ENCODE results near the gene COMMD2. TPM values are rescaled to one million over a fixed set of nuclear protein-coding genes. Genes with fewer than 3 reads are reported as not detected.

The COMMD2 gene
- total RNA-seq, 1 experiment from 2014 or later: 52.1 TPM

DNA sequence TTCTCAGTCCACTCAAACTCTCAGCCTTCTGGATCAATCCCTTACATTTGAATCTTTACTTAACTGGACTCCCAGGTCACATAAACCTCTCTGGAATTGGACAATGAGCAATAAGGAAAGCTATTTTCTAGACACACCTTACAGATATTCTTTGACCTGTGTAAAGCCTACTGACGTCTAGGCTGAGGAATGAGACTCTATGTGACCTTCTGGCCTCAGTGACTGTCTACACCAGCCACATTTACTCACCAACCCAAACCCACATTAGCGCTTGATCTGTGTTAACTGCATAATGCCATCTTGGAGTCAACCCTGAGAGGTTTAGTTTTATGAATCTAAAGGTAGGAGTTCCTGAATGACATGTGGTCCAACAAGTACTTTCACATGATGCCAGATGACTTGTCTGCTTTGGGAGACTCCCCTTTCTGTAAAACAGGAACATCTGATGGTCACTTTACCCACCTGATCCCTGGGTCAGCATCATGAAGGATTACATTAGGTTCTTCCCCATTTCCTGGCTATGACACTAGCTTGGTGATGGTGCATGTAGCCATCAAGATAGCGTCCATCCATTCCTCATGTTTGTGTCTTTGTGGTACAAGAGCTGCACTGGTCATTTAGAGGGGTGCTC, 11.4 kb upstream of the COMMD2 start:
- no peaks in the 10 kb centered on the region for H3K36me3 Mint-ChIP-seq
- no peaks in the 10 kb centered on the region for H3K4me1 Mint-ChIP-seq
- H3K9me3 Mint-ChIP-seq: no peaks in the 10 kb centered on the region
- no peak overlapping the region for H3K27ac Mint-ChIP-seq
- TF ChIP-seq CREB1 (CRISPR knock-in tag; IDR thresholded peaks at IDR 0.05) (no peak), SMAD4 (CRISPR knock-in tag; IDR thresholded peaks at IDR 0.05) (no peak), ZNF416 (CRISPR knock-in tag; IDR thresholded peaks at IDR 0.05) (no peak), PRRX2 (CRISPR knock-in tag; IDR thresholded peaks at IDR 0.05) (no peak), ZNF138 (CRISPR knock-in tag; conservative IDR thresholded peaks at IDR 0.05) (no peak), SP1 (CRISPR knock-in tag; conservative IDR thresholded peaks at IDR 0.05) (no peak), GTF2I (CRISPR knock-in tag; conservative IDR thresholded peaks at IDR 0.05) (no peak), ZNF671 (CRISPR knock-in tag; IDR thresholded peaks at IDR 0.05) (no peak), ZBTB21 (CRISPR knock-in tag; IDR thresholded peaks at IDR 0.05; ENCODE audit: borderline replicate concordance) (no peak)
- TF ChIP-seq, protein P1, sequence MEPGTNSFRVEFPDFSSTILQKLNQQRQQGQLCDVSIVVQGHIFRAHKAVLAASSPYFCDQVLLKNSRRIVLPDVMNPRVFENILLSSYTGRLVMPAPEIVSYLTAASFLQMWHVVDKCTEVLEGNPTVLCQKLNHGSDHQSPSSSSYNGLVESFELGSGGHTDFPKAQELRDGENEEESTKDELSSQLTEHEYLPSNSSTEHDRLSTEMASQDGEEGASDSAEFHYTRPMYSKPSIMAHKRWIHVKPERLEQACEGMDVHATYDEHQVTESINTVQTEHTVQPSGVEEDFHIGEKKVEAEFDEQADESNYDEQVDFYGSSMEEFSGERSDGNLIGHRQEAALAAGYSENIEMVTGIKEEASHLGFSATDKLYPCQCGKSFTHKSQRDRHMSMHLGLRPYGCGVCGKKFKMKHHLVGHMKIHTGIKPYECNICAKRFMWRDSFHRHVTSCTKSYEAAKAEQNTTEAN (CRISPR knock-in tag; IDR thresholded peaks at IDR 0.05): no peak
- TF ChIP-seq, protein P2, sequence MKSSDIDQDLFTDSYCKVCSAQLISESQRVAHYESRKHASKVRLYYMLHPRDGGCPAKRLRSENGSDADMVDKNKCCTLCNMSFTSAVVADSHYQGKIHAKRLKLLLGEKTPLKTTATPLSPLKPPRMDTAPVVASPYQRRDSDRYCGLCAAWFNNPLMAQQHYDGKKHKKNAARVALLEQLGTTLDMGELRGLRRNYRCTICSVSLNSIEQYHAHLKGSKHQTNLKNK (CRISPR knock-in tag; IDR thresholded peaks at IDR 0.05): no peak
- TF ChIP-seq, protein P3, sequence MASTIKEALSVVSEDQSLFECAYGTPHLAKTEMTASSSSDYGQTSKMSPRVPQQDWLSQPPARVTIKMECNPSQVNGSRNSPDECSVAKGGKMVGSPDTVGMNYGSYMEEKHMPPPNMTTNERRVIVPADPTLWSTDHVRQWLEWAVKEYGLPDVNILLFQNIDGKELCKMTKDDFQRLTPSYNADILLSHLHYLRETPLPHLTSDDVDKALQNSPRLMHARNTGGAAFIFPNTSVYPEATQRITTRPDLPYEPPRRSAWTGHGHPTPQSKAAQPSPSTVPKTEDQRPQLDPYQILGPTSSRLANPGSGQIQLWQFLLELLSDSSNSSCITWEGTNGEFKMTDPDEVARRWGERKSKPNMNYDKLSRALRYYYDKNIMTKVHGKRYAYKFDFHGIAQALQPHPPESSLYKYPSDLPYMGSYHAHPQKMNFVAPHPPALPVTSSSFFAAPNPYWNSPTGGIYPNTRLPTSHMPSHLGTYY (CRISPR knock-in tag; IDR thresholded peaks at IDR 0.05): no peak
- TF ChIP-seq, protein P4, sequence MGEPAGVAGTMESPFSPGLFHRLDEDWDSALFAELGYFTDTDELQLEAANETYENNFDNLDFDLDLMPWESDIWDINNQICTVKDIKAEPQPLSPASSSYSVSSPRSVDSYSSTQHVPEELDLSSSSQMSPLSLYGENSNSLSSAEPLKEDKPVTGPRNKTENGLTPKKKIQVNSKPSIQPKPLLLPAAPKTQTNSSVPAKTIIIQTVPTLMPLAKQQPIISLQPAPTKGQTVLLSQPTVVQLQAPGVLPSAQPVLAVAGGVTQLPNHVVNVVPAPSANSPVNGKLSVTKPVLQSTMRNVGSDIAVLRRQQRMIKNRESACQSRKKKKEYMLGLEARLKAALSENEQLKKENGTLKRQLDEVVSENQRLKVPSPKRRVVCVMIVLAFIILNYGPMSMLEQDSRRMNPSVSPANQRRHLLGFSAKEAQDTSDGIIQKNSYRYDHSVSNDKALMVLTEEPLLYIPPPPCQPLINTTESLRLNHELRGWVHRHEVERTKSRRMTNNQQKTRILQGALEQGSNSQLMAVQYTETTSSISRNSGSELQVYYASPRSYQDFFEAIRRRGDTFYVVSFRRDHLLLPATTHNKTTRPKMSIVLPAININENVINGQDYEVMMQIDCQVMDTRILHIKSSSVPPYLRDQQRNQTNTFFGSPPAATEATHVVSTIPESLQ (CRISPR knock-in tag; IDR thresholded peaks at IDR 0.05): no peak
- TF ChIP-seq, protein P5, sequence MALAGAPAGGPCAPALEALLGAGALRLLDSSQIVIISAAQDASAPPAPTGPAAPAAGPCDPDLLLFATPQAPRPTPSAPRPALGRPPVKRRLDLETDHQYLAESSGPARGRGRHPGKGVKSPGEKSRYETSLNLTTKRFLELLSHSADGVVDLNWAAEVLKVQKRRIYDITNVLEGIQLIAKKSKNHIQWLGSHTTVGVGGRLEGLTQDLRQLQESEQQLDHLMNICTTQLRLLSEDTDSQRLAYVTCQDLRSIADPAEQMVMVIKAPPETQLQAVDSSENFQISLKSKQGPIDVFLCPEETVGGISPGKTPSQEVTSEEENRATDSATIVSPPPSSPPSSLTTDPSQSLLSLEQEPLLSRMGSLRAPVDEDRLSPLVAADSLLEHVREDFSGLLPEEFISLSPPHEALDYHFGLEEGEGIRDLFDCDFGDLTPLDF (CRISPR knock-in tag; IDR thresholded peaks at IDR 0.05): no peak
- TF ChIP-seq, protein P6, sequence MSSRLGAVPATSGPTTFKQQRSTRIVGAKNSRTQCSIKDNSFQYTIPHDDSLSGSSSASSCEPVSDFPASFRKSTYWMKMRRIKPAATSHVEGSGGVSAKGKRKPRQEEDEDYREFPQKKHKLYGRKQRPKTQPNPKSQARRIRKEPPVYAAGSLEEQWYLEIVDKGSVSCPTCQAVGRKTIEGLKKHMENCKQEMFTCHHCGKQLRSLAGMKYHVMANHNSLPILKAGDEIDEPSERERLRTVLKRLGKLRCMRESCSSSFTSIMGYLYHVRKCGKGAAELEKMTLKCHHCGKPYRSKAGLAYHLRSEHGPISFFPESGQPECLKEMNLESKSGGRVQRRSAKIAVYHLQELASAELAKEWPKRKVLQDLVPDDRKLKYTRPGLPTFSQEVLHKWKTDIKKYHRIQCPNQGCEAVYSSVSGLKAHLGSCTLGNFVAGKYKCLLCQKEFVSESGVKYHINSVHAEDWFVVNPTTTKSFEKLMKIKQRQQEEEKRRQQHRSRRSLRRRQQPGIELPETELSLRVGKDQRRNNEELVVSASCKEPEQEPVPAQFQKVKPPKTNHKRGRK (CRISPR knock-in tag; IDR thresholded peaks at IDR 0.05; ENCODE audit: borderline replicate concordance): no peak
- no peak for DNase-seq (ENCODE audit: low spot score)
- no peaks in the 10 kb centered on the region; the same call in none of the 2 replicates for H3K27me3 Mint-ChIP-seq (ENCODE audit: low read depth)
- POLR2A ChIA-PET: interaction anchor here (0.6 kb wide), 1 partner anchor 213 kb away, joined by 4 read pairs; no protein-coding TSS in a partner anchor
- CTCF ChIA-PET: interaction anchor here (1.0 to 4.0 kb wide), 2 partner anchors 8 to 45 kb away, joined by 10 to 24 read pairs; no protein-coding TSS in a partner anchor
- H3K4me3 Mint-ChIP-seq: no peak overlapping the region
- ATAC-seq: no peak

DNA sequence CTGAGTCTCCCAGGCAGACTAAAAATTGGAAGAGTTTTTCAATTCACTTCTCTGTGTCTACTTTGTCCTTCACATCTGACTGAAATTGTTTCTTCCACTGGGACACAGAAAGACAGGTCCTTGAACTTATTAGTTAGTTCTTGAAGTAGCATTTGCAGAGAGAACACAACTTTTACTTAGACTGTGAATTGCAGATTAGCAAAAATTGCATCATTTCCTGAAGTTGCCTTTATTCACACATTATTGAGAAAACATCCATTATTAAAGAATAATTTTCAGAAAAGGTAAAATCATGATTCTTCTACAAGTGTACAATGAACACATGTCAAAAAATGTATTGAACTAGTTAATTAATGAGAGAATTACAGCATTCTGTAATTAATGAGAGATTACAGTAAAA, 1.4 kb upstream of the COMMD2 start:
- Mint-ChIP-seq H3K36me3 (peaks cover 15% of the 10 kb centered on the region), H3K4me3 (no peak overlapping the region), H3K27ac (no peak overlapping the region), H3K9me3 (no peaks in the 10 kb centered on the region), H3K27me3 (ENCODE audit: low read depth) (peaks cover 3% of the 10 kb centered on the region; the same call in 1 of the 2 replicates), H3K4me1 (0 out of 2 replicates have a peak, but pooled peaks cover 4% of the 10 kb centered on the region)
- POLR2A ChIA-PET: no interaction called here
- DNase-seq (ENCODE audit: low spot score) (no peak), ATAC-seq (no peak)
- CTCF ChIA-PET: interaction anchor here (1.7 to 1.9 kb wide), 2 partner anchors 12 to 17 kb away, joined by 6 to 8 read pairs; no protein-coding TSS in a partner anchor
- no peak for TF ChIP-seq ATF1 (CRISPR knock-in tag; IDR thresholded peaks at IDR 0.05)
- TF ChIP-seq, protein P7, sequence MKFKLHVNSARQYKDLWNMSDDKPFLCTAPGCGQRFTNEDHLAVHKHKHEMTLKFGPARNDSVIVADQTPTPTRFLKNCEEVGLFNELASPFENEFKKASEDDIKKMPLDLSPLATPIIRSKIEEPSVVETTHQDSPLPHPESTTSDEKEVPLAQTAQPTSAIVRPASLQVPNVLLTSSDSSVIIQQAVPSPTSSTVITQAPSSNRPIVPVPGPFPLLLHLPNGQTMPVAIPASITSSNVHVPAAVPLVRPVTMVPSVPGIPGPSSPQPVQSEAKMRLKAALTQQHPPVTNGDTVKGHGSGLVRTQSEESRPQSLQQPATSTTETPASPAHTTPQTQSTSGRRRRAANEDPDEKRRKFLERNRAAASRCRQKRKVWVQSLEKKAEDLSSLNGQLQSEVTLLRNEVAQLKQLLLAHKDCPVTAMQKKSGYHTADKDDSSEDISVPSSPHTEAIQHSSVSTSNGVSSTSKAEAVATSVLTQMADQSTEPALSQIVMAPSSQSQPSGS (CRISPR knock-in tag; IDR thresholded peaks at IDR 0.05; ENCODE audit: borderline replicate concordance, low read depth): no peak
- TF ChIP-seq ZBTB21 (CRISPR knock-in tag; IDR thresholded peaks at IDR 0.05; ENCODE audit: borderline replicate concordance): no peak
- no peak for TF ChIP-seq ESRRA (CRISPR knock-in tag; IDR thresholded peaks at IDR 0.05; ENCODE audit: borderline replicate concordance)
- TF ChIP-seq, protein P8, sequence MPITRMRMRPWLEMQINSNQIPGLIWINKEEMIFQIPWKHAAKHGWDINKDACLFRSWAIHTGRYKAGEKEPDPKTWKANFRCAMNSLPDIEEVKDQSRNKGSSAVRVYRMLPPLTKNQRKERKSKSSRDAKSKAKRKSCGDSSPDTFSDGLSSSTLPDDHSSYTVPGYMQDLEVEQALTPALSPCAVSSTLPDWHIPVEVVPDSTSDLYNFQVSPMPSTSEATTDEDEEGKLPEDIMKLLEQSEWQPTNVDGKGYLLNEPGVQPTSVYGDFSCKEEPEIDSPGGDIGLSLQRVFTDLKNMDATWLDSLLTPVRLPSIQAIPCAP (CRISPR knock-in tag; IDR thresholded peaks at IDR 0.05): no peak
- TF ChIP-seq ZNF317 (CRISPR knock-in tag; IDR thresholded peaks at IDR 0.05; ENCODE audit: borderline replicate concordance, low read depth): no peak
- TF ChIP-seq, protein P9, sequence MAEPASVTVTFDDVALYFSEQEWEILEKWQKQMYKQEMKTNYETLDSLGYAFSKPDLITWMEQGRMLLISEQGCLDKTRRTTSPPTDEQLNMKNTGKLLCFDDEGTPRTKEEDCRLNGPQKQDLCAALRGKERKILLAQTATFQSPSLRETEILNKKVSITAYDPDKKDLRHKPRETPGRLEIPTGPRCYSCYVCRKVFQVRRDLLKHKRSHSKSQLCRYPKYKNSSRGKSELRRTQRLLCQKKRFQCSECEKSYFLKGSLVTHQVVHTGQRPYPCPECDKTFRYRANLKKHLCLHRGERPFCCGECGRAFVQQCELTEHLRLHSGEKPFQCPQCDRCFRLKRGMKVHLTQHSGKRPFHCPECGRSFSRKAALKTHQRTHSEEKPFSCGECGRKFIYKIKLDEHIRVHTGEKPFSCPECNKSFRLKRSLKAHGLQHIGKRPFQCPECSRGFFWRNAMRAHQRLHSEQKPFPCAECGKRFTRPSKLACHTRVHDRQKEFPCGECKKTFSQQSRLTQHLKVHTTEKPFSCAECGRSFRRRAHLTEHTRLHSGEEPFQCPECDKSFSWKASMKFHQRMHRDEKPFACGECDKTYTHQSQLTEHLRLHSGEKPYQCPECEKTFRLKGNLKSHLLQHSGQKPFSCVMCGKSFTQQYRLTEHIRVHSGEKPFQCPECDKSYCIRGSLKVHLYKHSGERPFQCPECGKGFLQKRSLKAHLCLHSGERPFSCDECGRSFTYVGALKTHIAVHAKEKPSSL (CRISPR knock-in tag; conservative IDR thresholded peaks at IDR 0.05): no peak
